NCI-H2227 (cell line): ENCODE results near the gene COL7A1.
"Not testable (repeated sequence)": the region's sequence is repeated elsewhere in the genome, so short reads cannot be mapped to it uniquely, and the experiment has no call there.

Experiments
- DNase-seq: peaks from one replicate; lab custom pipeline; 2025; ENCODE audit not compliant: unreplicated experiment; lab: John Stamatoyannopoulos, UW

The COL7A1 gene

GRCh38 chr3:48564667-48565066 is 30.5 kb downstream of the COL7A1 start:
- no peak for DNase-seq

GRCh38 chr3:48564022-48564421 is 31.1 kb downstream of the COL7A1 start:
- DNase-seq = no peak

GRCh38 chr3:48563382-48563918 is 31.7 kb downstream of the COL7A1 start, which contains the start of gene UCN2:
Gene UCN2, minus strand, starts transcription at chr3:48563781. Its CDS starts 657 bp downstream, at chr3:48563124.
- no peak for DNase-seq

- DNase-seq = no peak
Measured at GRCh38 chr3:48562367-48563095, 32.6 kb downstream of the COL7A1 start.

GRCh38 chr3:48561045-48561736 is 33.9 kb downstream of the COL7A1 start:
- peak; percentile 67 for DNase-seq

GRCh38 chr3:48560648-48561018 is 34.5 kb downstream of the COL7A1 start:
- no peak for DNase-seq

- DNase-seq = no peak
Measured at GRCh38 chr3:48558493-48559134, 36.5 kb downstream of the COL7A1 start.

- peak; percentile 97 for DNase-seq
Measured at GRCh38 chr3:48556796-48557626, 38.1 kb downstream of the COL7A1 start, which contains the start of gene PFKFB4. Gene PFKFB4, minus strand, starts transcription at chr3:48556803. Its CDS starts 26 bp downstream, at chr3:48556777.

GRCh38 chr3:48555949-48556795 is 39.0 kb downstream of the COL7A1 start:
- DNase-seq = no peak

GRCh38 chr3:48555231-48555948 is 39.7 kb downstream of the COL7A1 start:
- no peak for DNase-seq

GRCh38 chr3:48553886-48554845 is 41.0 kb downstream of the COL7A1 start:
- DNase-seq = no peak

GRCh38 chr3:48553361-48553760 is 41.8 kb downstream of the COL7A1 start:
- no peak for DNase-seq

- no peak for DNase-seq
Measured at GRCh38 chr3:48552111-48552951, 42.8 kb downstream of the COL7A1 start.

- DNase-seq = not testable (repeated sequence)
Measured at GRCh38 chr3:48551651-48552050, 43.5 kb downstream of the COL7A1 start.

GRCh38 chr3:48548729-48549705 is 46.1 kb downstream of the COL7A1 start:
- peak; percentile 65 for DNase-seq

- DNase-seq = no peak
Measured at GRCh38 chr3:48548126-48548525, 47.0 kb downstream of the COL7A1 start.
